HG03354 (cell line): Measurements from ENCODE around the gene TTC38.
"Not testable (repeated sequence)": the region's sequence is repeated elsewhere in the genome, so short reads cannot be mapped to it uniquely, and the experiment has no call there.

Source experiments
- ATAC-seq: cut with Tn5 transposase; IDR thresholded peaks from one replicate; pipeline ENCODE4 v1.9.1; 2021; ENCODE audit warnings: mild to moderate bottlenecking; ENCODE audit not compliant: unreplicated experiment, poor library complexity, severe bottlenecking

Gene TTC38

GRCh38 chr22:46292732-46293131 is 24.9 kb downstream of the TTC38 start:
- no peak for ATAC-seq

- ATAC-seq, result no peak
These were observed 25.9 kb downstream of the TTC38 start for GRCh38 chr22:46293577-46294260.

GRCh38 chr22:46294784-46295183 is 27.0 kb downstream of the TTC38 start:
- ATAC-seq, result no peak

GRCh38 chr22:46295277-46295971 is 27.6 kb downstream of the TTC38 start:
- no peak for ATAC-seq

- peak; percentile 95 for ATAC-seq
These were observed 28.7 kb downstream of the TTC38 start, which contains the start of gene GTSE1 for GRCh38 chr22:46296257-46297150. GTSE1 (plus strand) TSS chr22:46296870; CDS start chr22:46297401, 531 bp downstream.

GRCh38 chr22:46297151-46297812 is 29.5 kb downstream of the TTC38 start:
- peak; percentile 26 for ATAC-seq

GRCh38 chr22:46299101-46299500 is 31.3 kb downstream of the TTC38 start:
- no peak for ATAC-seq

GRCh38 chr22:46300491-46300890 is 32.7 kb downstream of the TTC38 start:
- ATAC-seq, result no peak

GRCh38 chr22:46303347-46303965 is 35.6 kb downstream of the TTC38 start:
- no peak for ATAC-seq

GRCh38 chr22:46308283-46308988 is 40.6 kb downstream of the TTC38 start:
- no peak for ATAC-seq

- ATAC-seq, result no peak
These were observed 41.8 kb downstream of the TTC38 start for GRCh38 chr22:46309526-46310085.

- no peak for ATAC-seq
These were observed 44.2 kb downstream of the TTC38 start for GRCh38 chr22:46312056-46312455.

- not testable (repeated sequence) for ATAC-seq
These were observed 45.0 kb downstream of the TTC38 start for GRCh38 chr22:46312848-46313247.

GRCh38 chr22:46315976-46316375 is 48.2 kb downstream of the TTC38 start:
- ATAC-seq, result no peak

- no peak for ATAC-seq
These were observed 49.8 kb downstream of the TTC38 start for GRCh38 chr22:46317646-46318045.

- ATAC-seq, result no peak
These were observed 50.8 kb downstream of the TTC38 start for GRCh38 chr22:46318576-46318975.

- no peak for ATAC-seq
These were observed 51.5 kb downstream of the TTC38 start for GRCh38 chr22:46319319-46319718.

- ATAC-seq, result no peak
These were observed 52.4 kb downstream of the TTC38 start for GRCh38 chr22:46320166-46320710.
